Spleen (tissue), 7 donors: ENCODE data around the gene KLF2.

Experiments
- POLR2A ChIP-seq, 3 donors: fragments of 450-650 bp; IDR thresholded peaks; one replicate each; pipeline ENCODE4 v1.5.1; 2017; ENCODE audit warnings: antibody characterized with exemption in 3 of 3, mild to moderate bottlenecking in 1 of 3
- POLR2AphosphoS5 ChIP-seq, 3 donors: sonication (generic); formaldehyde crosslinking; IDR thresholded peaks; one replicate each; pipeline ENCODE4 v1.5.1; 2017; ENCODE audit warnings: antibody characterized with exemption in 3 of 3
- TF ChIP-seq, protein P1 (sequence below), 11 experiments: fragments of 200-600 bp in 7 of 11; fragments of 450-650 bp in 4 of 11; sonication (generic) in 4 of 11; IDR thresholded peaks in 8 of 11; conservative IDR thresholded peaks in 3 of 11; 1 replicate in 7 of 11; 2 replicates in 4 of 11; pipeline versions ENCODE4 v1.4.0 to v1.8.0; 2016 to 2021; ENCODE audit warnings: antibody characterized with exemption in 11 of 11, inconsistent platforms in 4 of 11, mild to moderate bottlenecking in 1 of 11
- donor health status: DM: no; HTN: no; CAD: no; lungs with moderate emphysema.
- donor health status: DM: no; HTN: no; CAD: no.
- donor health status: DM: no; HTN: no; CAD: no.

DNA sequence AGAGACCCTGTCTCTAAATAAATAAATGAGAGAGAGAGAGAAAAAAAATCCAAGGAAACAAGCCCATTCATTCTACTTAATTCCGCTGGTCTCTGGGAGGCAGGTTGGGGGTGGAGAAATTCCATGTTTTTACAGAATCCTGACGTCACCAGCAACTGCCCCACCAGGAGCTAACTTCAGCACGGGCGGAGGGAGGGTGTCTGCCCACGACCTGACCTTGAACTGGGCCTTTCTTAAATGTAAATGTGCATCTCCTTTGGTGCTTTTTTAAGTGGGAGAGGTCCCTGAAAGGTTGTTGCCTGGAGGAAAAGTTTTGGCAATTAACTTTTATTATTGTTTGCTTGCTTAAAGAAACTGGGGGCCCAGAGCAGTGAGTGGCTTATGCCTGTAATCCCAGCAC is 15.5 kb downstream of the KLF2 start:
- TF ChIP-seq POLR2AphosphoS5 (IDR thresholded peaks at IDR 0.05) (no peak), POLR2A (IDR thresholded peaks at IDR 0.05) (no peak)
- TF ChIP-seq, protein P1, sequence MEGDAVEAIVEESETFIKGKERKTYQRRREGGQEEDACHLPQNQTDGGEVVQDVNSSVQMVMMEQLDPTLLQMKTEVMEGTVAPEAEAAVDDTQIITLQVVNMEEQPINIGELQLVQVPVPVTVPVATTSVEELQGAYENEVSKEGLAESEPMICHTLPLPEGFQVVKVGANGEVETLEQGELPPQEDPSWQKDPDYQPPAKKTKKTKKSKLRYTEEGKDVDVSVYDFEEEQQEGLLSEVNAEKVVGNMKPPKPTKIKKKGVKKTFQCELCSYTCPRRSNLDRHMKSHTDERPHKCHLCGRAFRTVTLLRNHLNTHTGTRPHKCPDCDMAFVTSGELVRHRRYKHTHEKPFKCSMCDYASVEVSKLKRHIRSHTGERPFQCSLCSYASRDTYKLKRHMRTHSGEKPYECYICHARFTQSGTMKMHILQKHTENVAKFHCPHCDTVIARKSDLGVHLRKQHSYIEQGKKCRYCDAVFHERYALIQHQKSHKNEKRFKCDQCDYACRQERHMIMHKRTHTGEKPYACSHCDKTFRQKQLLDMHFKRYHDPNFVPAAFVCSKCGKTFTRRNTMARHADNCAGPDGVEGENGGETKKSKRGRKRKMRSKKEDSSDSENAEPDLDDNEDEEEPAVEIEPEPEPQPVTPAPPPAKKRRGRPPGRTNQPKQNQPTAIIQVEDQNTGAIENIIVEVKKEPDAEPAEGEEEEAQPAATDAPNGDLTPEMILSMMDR (IDR thresholded peaks at IDR 0.05 in 8 of 11, conservative IDR thresholded peaks at IDR 0.05 in 3 of 11) = no peak
